ENCODE results near the gene FN3KRP.

The FN3KRP gene

DNA sequence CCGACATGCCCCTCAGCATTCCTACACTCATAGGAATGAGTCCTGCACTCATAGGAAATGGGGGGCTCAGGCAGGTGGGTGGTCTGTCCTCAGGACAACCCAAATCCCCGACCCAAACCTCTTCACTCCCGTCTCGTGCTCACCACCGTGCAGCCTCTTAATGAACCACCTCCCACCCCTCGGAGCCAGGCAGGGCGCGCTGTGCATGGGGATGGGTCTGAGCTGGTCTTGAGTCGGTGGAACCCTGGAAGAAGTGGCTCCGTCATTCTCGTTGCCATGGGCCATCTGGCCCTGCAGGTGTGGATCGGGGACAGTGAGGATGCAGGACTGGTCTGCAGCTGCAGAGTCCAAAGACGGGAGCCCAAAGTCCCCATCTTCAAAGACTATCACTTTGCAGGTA lies 11.6 kb upstream of the FN3KRP start:
- no peak overlapping the region for H3K27ac ChIP-seq
- TF ChIP-seq, protein P1, sequence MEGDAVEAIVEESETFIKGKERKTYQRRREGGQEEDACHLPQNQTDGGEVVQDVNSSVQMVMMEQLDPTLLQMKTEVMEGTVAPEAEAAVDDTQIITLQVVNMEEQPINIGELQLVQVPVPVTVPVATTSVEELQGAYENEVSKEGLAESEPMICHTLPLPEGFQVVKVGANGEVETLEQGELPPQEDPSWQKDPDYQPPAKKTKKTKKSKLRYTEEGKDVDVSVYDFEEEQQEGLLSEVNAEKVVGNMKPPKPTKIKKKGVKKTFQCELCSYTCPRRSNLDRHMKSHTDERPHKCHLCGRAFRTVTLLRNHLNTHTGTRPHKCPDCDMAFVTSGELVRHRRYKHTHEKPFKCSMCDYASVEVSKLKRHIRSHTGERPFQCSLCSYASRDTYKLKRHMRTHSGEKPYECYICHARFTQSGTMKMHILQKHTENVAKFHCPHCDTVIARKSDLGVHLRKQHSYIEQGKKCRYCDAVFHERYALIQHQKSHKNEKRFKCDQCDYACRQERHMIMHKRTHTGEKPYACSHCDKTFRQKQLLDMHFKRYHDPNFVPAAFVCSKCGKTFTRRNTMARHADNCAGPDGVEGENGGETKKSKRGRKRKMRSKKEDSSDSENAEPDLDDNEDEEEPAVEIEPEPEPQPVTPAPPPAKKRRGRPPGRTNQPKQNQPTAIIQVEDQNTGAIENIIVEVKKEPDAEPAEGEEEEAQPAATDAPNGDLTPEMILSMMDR (conservative IDR thresholded peaks at IDR 0.05), result no peak
- TF ChIP-seq ZFX (IDR thresholded peaks at IDR 0.05), result no peak

DNA sequence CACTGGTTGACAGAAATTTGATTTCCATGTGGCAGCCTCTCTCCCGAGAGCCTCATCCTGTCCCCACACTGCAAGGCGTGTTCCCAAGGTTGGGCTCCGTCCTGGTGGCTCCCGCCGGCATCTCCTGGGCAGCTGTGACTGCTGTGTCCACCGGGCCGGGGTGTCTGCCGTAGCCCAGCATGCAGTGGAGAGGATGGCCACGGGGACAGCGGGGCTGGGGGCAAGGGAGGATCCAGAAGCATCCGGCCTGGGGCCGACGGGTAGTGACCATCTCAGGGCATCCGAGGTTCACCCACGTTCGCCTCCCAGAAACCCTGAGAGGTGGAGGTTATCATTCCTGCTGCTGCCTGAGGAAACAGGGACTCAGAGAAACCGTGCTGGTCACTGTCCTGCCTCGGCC lies 10.8 kb upstream of the FN3KRP start:
- no peak overlapping the region for H3K27ac ChIP-seq
- no peak for TF ChIP-seq ZFX (IDR thresholded peaks at IDR 0.05)
- TF ChIP-seq, protein P1 (conservative IDR thresholded peaks at IDR 0.05), result no peak

DNA sequence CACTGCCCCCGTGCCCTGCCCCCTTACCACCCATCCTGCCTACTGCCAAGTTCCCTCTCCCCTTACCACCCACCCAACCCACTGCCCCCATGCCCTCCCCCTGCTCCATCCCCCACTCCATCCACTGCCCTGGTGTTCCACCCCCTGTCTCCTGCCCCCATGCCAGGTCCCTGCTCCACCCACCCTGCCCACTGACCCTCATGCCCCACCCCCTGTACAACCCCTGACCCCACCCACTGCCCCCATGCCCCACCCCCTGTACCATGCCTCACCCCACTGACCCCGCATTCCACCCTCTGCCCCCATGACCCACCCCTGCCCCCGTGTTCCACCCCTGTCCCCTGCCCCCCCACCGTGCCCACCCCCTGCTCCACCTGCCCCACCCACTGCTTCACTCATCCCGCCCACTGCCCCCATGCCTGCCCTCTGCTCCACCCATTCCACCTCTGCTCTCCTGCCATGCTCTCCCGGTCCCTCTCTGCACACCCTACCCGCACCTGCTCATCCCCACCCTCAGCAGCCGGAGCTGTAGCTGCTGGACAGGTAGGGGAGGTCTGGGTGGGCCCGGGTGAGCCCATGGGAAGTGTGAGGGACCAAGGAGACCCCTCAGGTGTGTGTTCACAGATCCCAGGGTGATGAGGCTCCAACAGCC lies 7.4 kb upstream of the FN3KRP start:
- TF ChIP-seq, protein P1 (conservative IDR thresholded peaks at IDR 0.05), result no peak
- no peak for TF ChIP-seq ZFX (IDR thresholded peaks at IDR 0.05)
- no peak overlapping the region for H3K27ac ChIP-seq

DNA sequence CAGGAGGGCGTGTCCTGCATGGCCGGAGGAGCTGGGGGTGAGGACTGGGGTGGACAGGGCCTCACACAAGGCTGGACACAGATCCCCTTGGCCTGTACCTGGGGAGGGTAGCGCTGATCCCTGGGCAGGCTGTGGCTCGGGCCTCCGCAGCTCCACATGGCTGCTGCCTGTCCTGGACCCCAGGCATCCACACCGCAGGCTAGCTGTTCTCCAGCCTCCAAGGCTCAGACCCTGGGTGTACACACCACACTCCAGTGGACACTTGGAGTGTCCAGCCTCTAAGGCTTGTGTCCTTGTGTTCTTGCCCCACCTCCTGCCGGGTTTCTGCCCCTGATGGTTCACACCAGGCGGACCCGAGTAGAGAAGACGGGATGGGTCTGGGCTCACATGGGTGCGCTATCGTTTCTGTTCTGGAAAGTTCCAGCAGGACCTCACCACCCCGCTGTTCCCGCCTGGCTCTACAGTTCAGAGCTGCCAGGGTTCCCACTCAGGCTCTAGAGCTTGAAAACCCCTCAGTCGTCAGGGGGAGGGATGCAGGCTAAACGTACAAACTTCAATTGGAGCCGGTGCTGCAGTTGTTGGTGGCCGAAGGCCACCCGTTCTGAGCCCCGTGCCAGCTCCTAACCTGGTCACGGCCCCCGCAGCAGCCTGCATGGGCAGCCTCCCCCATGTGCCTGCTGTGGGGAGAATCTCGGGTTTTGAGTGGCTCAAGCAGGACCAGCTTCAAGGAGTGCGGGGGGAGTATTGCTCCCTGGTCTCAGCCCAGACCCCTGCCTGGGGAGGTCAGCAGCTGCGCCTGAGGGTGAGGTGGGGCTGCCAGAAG lies 6.6 kb upstream of the FN3KRP start:
- TF ChIP-seq ZFX (IDR thresholded peaks at IDR 0.05), result no peak
- TF ChIP-seq, protein P1 (conservative IDR thresholded peaks at IDR 0.05), result no peak
- H3K27ac ChIP-seq, result no peak overlapping the region

DNA sequence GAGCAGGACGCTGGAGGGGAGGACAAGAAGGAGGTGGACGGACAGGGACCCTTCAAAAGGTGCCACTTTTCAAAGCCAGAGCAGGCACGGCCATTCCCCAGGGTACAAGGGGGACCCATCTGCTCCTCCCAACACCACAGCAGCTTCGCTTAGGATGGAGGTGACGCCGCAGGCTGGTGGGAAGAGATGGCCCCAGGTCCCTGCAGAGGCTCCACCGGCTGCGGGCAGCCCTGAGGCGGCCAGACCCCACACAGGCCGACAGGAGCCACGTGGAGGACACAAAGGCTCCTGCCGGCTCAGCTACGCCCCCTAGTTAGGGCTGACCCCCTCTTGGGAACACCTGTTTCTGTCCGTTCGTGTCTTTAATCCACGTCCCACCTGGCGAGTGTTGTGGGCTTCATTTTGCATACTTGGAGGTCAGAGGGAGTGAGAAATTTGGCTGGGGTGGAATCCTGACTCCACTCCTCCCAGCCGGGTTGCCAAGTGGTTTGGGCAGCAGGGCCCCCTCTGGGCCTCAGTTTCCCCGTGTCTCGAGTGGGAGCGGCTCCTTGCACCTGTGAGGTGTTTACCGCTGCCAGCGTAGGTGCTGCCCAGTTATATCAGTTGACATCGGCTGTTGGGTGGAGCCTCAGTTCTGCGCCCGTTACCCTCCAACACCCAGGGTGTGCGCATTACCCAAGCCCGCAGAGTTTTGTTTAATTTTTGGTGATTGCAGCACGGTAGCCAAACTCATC lies 5.8 kb upstream of the FN3KRP start:
- H3K27ac ChIP-seq, result no peak overlapping the region
- no peak for TF ChIP-seq ZFX (IDR thresholded peaks at IDR 0.05)
- TF ChIP-seq, protein P1 (conservative IDR thresholded peaks at IDR 0.05), result no peak

DNA sequence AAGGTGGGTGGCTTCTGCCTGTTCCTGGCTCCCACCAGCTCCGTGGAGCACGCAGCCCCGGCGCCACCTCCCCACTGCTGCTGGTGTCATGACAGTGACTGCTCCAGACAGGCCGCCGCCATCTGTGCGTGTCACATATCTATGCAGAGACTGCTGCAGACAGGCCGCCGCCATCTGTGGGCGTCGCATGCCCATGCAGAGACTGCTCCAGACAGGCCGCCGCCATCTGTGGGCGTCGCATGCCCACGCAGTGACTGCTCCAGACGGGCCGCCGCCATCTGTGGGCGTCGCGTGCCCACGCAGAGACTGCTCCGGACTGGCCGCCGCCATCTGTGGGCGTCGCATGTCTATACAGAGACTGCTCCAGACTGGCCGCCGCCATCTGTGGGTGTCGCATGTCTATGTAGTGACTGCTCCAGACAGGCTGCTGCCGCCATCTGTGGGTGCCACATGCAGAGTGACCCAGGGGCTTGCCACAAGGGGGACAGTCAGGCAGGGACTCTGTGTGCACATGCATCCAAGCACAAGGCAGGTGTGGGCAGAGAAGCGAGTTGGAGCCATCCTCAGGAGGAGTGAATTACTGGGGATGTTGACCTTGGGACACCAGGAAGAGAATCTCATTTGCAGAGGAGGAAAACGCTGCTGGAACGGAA lies 3.3 kb upstream of the FN3KRP start:
- TF ChIP-seq ZFX (IDR thresholded peaks at IDR 0.05), result no peak
- TF ChIP-seq, protein P1 (conservative IDR thresholded peaks at IDR 0.05), result no peak
- no peak overlapping the region for H3K27ac ChIP-seq

All from C4-2B (cell line).